Suppressor macrophage (primary cell): Measurements from ENCODE around the gene TBK1.

Source experiments
- DNase-seq, 4 experiments: peaks; one replicate each; pipeline ENCODE4 v3.0.0-alpha.2; 2020 to 2022

The TBK1 gene

DNA sequence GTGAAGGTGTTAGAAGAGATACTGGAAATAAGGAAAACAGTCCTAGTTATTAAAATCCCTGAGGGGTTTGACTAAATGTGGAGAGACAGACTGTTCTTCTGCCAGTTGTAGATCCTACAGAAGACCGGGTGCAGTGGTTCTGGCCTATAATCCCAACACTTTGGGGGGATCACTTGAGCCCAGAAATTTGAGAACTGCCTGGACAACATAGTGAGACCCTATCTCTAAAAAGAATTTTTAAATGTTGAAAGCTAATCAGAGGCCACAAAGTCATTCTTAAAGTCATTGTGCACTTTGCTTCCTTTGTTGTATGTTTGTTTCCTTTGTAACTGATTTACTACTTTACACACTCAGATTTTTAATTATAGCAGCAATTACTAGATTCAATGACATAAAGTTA is 97.2 kb downstream of the TBK1 start:
- DNase-seq: no peak

DNA sequence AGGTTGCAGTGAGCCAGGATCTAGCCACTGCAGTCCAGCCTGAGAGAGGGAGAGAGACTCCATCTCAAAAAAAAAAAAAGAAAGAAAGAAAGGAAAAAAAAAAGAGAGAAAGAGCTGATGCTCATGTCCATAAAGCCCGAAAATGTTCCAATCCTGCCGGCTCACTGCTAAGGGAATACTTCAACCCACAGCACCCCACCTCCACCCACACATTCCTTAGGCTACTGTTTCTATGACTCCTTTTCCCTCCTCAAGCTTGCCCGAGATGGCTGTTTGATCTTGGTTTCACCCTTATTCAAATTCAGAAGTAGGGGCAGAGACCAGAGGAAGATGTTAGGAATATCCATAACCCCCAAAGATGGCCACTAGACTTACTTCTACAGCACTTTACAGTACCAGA is 98.8 kb downstream of the TBK1 start:
- no peak for DNase-seq

DNA sequence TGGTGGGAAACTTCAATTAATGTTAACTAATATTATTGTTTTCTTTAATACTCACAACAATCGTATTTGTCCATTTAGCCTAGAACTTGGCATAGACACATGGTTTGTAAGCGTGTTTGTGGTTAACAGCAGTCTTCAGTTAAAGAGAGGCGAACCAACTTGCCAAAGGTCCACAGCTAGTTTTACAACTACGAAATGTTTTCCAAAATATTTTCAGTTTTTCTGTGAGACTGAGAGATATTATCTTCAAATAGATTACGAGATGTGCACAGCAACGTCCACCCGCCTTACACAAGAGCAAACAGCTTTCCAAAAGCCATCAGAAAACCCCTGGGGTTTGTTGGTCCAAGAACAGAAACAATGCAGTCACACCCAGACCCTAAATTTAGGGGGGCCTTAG is 99.8 kb downstream of the TBK1 start:
- DNase-seq: no peak
